SK-N-DZ (cell line): ENCODE results near the gene CD1D. TPM values are rescaled to one million over a fixed set of nuclear protein-coding genes. Genes with fewer than 3 reads are reported as not detected.
"Not testable (repeated sequence)": the region's sequence is repeated elsewhere in the genome, so short reads cannot be mapped to it uniquely, and the experiment has no call there.

Source experiments
- DNase-seq: peaks from one replicate; pipeline ENCODE4 v3.0.0-alpha.2; 2015; ENCODE audit warnings: low spot score
- polyA plus RNA-seq, 2 experiments: library from polyadenylated mRNA; depleted of rRNA; stranded (reverse); fragments of >200 nt; gene quantifications; 2 replicates each; pipeline ENCODE4 v1.2.3, GENCODE V29; 2014

Gene CD1D
- polyA plus RNA-seq (2014; cell fraction: cytosol; rRNA removed), result not detected in 2 replicates
- not detected in 2 replicates for polyA plus RNA-seq (2014; cell fraction: nucleus; rRNA removed)

- DNase-seq, result no peak
Observed at GRCh38 chr1:158180741-158181576, at the start of gene CD1D. Gene CD1D (plus strand): TSS chr1:158180895. CDS start chr1:158181102, 207 bp downstream.

GRCh38 chr1:158131217-158131616 lies 49.5 kb upstream of the CD1D start:
- DNase-seq, result no peak

- no peak for DNase-seq
Observed at GRCh38 chr1:158140764-158141192, 39.9 kb upstream of the CD1D start.

GRCh38 chr1:158145173-158145719 lies 35.4 kb upstream of the CD1D start:
- DNase-seq, result no peak

GRCh38 chr1:158146165-158146564 lies 34.5 kb upstream of the CD1D start:
- DNase-seq, result no peak

- DNase-seq, result no peak
Observed at GRCh38 chr1:158146739-158147138, 34.0 kb upstream of the CD1D start.

- no peak for DNase-seq
Observed at GRCh38 chr1:158147401-158147800, 33.3 kb upstream of the CD1D start.

- DNase-seq, result no peak
Observed at GRCh38 chr1:158147869-158148268, 32.8 kb upstream of the CD1D start.

- DNase-seq, result no peak
Observed at GRCh38 chr1:158148468-158148867, 32.2 kb upstream of the CD1D start.

- DNase-seq, result no peak
Observed at GRCh38 chr1:158149175-158149574, 31.5 kb upstream of the CD1D start.

GRCh38 chr1:158149577-158150269 lies 31.0 kb upstream of the CD1D start:
- peak; percentile 85 for DNase-seq

GRCh38 chr1:158150523-158150922 lies 30.2 kb upstream of the CD1D start:
- DNase-seq, result no peak

GRCh38 chr1:158153179-158153578 lies 27.5 kb upstream of the CD1D start:
- no peak for DNase-seq

- DNase-seq, result no peak
Observed at GRCh38 chr1:158153746-158154444, 26.8 kb upstream of the CD1D start.

- no peak for DNase-seq
Observed at GRCh38 chr1:158154501-158154900, 26.2 kb upstream of the CD1D start.

GRCh38 chr1:158155673-158156072 lies 25.0 kb upstream of the CD1D start:
- DNase-seq, result no peak

- no peak for DNase-seq
Observed at GRCh38 chr1:158159597-158159996, 21.1 kb upstream of the CD1D start.

GRCh38 chr1:158161446-158161845 lies 19.2 kb upstream of the CD1D start:
- DNase-seq, result no peak

- DNase-seq, result no peak
Observed at GRCh38 chr1:158163000-158163947, 17.4 kb upstream of the CD1D start.

GRCh38 chr1:158169105-158169504 lies 11.6 kb upstream of the CD1D start:
- no peak for DNase-seq

GRCh38 chr1:158175915-158176314 lies 4.8 kb upstream of the CD1D start:
- DNase-seq, result not testable (repeated sequence)
